HEK293T (cell line): ENCODE results near the gene PCGF5.

ENCODE experiments used
- ARNT ChIP-seq: fragments of 450-650 bp; IDR thresholded peaks from 2 replicates; pipeline ENCODE4 v1.6.1; 2017; ENCODE audit warnings: mild to moderate bottlenecking
- BHLHE40 ChIP-seq: fragments of 450-650 bp; IDR thresholded peaks from 2 replicates; pipeline ENCODE4 v1.6.1; 2016; ENCODE audit warnings: mild to moderate bottlenecking, moderate library complexity, borderline replicate concordance
- ELF4 ChIP-seq: fragments of 450-650 bp; IDR thresholded peaks from 2 replicates; pipeline ENCODE4 v1.6.1; 2017; ENCODE audit warnings: antibody characterized with exemption
- FOXM1 ChIP-seq: fragments of 450-650 bp; IDR thresholded peaks from 2 replicates; pipeline ENCODE4 v1.6.1; 2017; ENCODE audit warnings: mild to moderate bottlenecking, borderline replicate concordance
- HDGF ChIP-seq: fragments of 450-650 bp; IDR thresholded peaks from 2 replicates; pipeline ENCODE4 v1.6.1; 2017; ENCODE audit warnings: antibody characterized with exemption, borderline replicate concordance
- L3MBTL2 ChIP-seq: fragments of 450-650 bp; conservative IDR thresholded peaks from 2 replicates; pipeline ENCODE4 v1.6.1; 2016; ENCODE audit warnings: mild to moderate bottlenecking
- NFRKB ChIP-seq: fragments of 450-650 bp; IDR thresholded peaks from 2 replicates; pipeline ENCODE4 v1.6.1; 2016; ENCODE audit warnings: mild to moderate bottlenecking, moderate library complexity
- PKNOX1 ChIP-seq: fragments of 450-650 bp; IDR thresholded peaks from 2 replicates; pipeline ENCODE4 v1.6.1; 2016
- SP1 ChIP-seq: fragments of 450-650 bp; IDR thresholded peaks from 2 replicates; pipeline ENCODE4 v1.6.1; 2017
- SUZ12 ChIP-seq: fragments of 450-650 bp; IDR thresholded peaks from 2 replicates; pipeline ENCODE4 v1.6.1; 2016; ENCODE audit warnings: mild to moderate bottlenecking

GRCh38 chr10:91187156-91187555 lies 33.3 kb upstream of the PCGF5 start:
- no peak for TF ChIP-seq SUZ12
- TF ChIP-seq PKNOX1 = no peak
- TF ChIP-seq SP1 = no peak
- TF ChIP-seq BHLHE40 = no peak
- no peak for TF ChIP-seq ARNT
- TF ChIP-seq ELF4 = no peak
- TF ChIP-seq NFRKB = no peak
- no peak for TF ChIP-seq FOXM1
- no peak for TF ChIP-seq HDGF
- TF ChIP-seq L3MBTL2 = no peak
